Measurements from ENCODE around the gene DAP. TPM values are rescaled to one million over a fixed set of nuclear protein-coding genes. Genes with fewer than 3 reads are reported as not detected.

The DAP gene
- total RNA-seq, 1 donor from 2014 or later = 38.5 TPM

DNA sequence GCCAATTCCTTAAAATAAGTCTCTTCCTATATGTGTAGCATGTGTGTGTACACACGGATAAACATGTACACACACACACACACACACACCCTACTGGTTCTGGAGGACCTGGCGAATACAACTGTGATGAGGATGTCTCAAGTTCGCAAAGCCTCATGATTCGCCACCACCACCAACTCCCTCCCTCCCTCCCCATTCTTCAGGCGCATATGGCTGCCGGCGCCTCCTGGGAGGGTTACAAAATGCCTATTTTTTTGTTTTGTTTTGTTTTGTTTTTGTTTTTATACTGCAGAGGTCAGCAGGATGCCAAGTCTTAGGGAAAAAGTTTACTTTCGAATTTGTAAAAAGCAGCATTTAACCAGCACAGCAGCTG lies 88.0 kb downstream of the DAP start:
- no peak for DNase-seq
- Mint-ChIP-seq H3K27ac (ENCODE audit: unreplicated experiment) (no peak overlapping the region), H3K9me3 (ENCODE audit: unreplicated experiment) (peaks cover 5% of the 10 kb centered on the region), H3K36me3 (ENCODE audit: unreplicated experiment) (peaks cover 20% of the 10 kb centered on the region), H3K4me3 (ENCODE audit: unreplicated experiment) (no peak overlapping the region), H3K27me3 (ENCODE audit: unreplicated experiment) (peaks cover 5% of the 10 kb centered on the region), H3K4me1 (ENCODE audit: low read depth, unreplicated experiment) (peaks cover 8% of the 10 kb centered on the region)
- TF ChIP-seq, protein P1, sequence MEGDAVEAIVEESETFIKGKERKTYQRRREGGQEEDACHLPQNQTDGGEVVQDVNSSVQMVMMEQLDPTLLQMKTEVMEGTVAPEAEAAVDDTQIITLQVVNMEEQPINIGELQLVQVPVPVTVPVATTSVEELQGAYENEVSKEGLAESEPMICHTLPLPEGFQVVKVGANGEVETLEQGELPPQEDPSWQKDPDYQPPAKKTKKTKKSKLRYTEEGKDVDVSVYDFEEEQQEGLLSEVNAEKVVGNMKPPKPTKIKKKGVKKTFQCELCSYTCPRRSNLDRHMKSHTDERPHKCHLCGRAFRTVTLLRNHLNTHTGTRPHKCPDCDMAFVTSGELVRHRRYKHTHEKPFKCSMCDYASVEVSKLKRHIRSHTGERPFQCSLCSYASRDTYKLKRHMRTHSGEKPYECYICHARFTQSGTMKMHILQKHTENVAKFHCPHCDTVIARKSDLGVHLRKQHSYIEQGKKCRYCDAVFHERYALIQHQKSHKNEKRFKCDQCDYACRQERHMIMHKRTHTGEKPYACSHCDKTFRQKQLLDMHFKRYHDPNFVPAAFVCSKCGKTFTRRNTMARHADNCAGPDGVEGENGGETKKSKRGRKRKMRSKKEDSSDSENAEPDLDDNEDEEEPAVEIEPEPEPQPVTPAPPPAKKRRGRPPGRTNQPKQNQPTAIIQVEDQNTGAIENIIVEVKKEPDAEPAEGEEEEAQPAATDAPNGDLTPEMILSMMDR (IDR thresholded peaks at IDR 0.05; ENCODE audit: partially characterized antibody, unreplicated experiment) = no peak

DNA sequence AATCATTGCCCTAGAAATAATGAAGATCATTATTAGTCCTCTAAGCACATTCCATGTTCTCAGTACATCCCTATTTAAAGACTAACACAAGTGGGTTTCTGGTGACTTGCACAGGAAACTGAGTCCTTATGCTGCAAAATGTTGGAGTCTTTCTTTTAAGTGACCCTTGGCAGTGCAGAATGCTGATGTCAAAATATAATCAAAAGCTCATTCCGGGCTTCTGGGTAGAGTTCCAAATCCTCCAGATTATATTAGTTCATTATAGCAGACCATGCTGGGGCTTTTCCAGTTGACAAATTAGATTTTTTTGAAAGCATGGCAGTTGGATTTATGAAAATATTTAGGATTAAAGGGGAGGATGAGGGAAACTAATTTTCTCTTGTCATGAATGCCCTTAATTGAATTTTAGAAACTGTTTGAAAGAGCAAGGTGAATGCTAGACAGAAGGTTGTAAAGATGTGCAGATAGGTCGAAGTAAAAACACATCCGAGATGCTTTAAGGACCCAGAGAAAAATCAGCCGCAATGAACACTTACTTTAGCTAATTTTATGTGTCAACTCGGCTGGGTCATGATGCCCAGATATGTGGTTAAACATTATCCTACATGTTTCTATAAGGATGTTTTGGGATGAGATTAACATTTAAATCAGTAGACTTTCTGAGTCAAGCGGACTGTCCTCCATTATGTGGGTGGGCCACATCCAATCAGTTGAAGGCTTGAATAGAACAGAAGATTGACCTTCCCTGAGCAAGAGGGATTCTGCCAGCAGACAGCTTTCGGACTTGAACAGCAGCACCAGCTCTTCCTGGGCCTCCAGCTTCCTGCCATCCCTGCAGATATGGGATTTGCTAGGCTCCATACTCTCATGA lies 88.7 kb downstream of the DAP start:
- DNase-seq = no peak

DNA sequence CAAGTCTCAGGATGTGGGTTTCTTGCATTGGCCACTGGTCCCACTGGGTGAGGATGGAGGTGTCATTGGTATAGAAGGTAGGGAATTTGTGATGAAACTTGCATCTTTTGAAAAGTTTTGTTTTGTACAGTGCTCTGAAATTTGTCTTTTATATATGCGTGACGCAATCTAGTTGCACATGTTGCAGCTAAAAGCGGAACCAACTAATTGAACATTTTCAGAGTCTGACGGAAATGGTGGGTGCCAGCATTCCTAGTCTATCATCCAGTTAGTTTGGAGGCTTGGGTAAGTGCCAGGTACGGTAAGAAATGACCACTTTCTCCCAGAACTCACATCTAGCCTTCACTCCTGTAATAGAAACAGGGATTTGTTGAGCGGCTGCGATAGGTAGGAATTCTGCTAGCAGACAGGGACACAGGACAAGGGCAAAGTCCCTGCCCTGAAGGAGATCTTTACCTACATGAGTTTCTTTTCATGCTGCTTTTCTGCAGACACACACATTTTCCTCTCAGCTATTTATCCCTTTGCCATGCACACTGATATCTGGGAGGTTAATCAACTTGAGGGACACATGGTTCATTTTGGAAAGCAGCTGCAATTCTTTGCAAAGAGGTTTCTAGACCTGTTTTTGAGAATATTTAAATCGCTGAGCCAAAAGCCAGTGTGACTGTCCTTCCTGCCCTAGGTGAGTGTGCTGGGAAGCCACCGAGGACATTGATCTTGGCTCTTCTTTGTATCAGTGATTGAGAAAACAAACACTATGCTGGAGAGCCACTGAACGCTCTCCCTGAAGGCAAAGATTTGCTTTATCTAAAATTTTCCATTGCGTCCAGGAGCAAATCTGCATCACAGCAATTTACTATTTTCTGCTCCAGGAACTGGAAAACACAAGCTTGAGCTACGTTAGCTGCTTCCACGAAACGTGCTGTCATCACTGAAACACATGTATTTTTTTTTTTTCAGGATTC lies 89.7 kb downstream of the DAP start:
- H3K9me3 Mint-ChIP-seq (ENCODE audit: unreplicated experiment) = peaks cover 5% of the 10 kb centered on the region
- H3K4me1 Mint-ChIP-seq (ENCODE audit: low read depth, unreplicated experiment) = peaks cover 8% of the 10 kb centered on the region
- TF ChIP-seq, protein P1 (IDR thresholded peaks at IDR 0.05; ENCODE audit: partially characterized antibody, unreplicated experiment) = no peak
- H3K4me3 Mint-ChIP-seq (ENCODE audit: unreplicated experiment) = no peak overlapping the region
- peaks cover 3% of the 10 kb centered on the region for H3K27me3 Mint-ChIP-seq (ENCODE audit: unreplicated experiment)
- H3K27ac Mint-ChIP-seq (ENCODE audit: unreplicated experiment) = no peak overlapping the region
- H3K36me3 Mint-ChIP-seq (ENCODE audit: unreplicated experiment) = peaks cover 10% of the 10 kb centered on the region
- DNase-seq = no peak

More for the DNA sequence above, 88.7 kb downstream of the DAP start:
- Mint-ChIP-seq H3K36me3 (ENCODE audit: unreplicated experiment) (peaks cover 17% of the 10 kb centered on the region), H3K4me3 (ENCODE audit: unreplicated experiment) (no peak overlapping the region), H3K27ac (ENCODE audit: unreplicated experiment) (no peak overlapping the region), H3K9me3 (ENCODE audit: unreplicated experiment) (peaks cover 5% of the 10 kb centered on the region), H3K27me3 (ENCODE audit: unreplicated experiment) (peaks cover 5% of the 10 kb centered on the region), H3K4me1 (ENCODE audit: low read depth, unreplicated experiment) (peaks cover 8% of the 10 kb centered on the region)
- TF ChIP-seq, protein P1 (IDR thresholded peaks at IDR 0.05; ENCODE audit: partially characterized antibody, unreplicated experiment) = no peak

DNA sequence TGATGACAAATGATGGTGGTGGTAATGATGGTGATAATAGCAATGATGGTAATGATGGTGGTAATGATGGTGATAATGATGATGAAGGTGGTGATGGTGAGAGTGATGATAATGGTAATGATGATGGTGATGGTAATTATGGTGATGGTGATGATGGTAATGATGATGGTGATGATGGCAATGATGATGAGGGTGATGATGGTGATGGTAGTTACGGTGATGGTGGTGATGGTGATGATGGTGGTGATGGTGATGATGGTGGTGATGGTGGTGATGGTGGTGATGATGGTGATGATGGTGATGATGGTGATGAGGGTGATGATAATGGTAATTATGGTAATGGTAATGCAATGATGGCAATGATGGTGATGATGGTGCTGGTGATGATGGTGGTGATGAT lies 91.1 kb downstream of the DAP start:
- TF ChIP-seq, protein P1 (IDR thresholded peaks at IDR 0.05; ENCODE audit: partially characterized antibody, unreplicated experiment) = no peak
- Mint-ChIP-seq H3K4me3 (ENCODE audit: unreplicated experiment) (no peak overlapping the region), H3K9me3 (ENCODE audit: unreplicated experiment) (peaks cover 2% of the 10 kb centered on the region), H3K27me3 (ENCODE audit: unreplicated experiment) (no peaks in the 10 kb centered on the region), H3K27ac (ENCODE audit: unreplicated experiment) (no peak overlapping the region), H3K36me3 (ENCODE audit: unreplicated experiment) (no peaks in the 10 kb centered on the region), H3K4me1 (ENCODE audit: low read depth, unreplicated experiment) (peaks cover 3% of the 10 kb centered on the region)
- DNase-seq = no peak
